GM19025 (cell line): Measurements from ENCODE around the gene GRIA4.
"Not testable (repeated sequence)": the region's sequence is repeated elsewhere in the genome, so short reads cannot be mapped to it uniquely, and the experiment has no call there.

ENCODE experiments used
- ATAC-seq: cut with Tn5 transposase; IDR thresholded peaks from one replicate; pipeline ENCODE4 v1.9.1; 2021; ENCODE audit warnings: mild to moderate bottlenecking, low read depth, moderate library complexity; ENCODE audit not compliant: unreplicated experiment

GRIA4 gene

DNA sequence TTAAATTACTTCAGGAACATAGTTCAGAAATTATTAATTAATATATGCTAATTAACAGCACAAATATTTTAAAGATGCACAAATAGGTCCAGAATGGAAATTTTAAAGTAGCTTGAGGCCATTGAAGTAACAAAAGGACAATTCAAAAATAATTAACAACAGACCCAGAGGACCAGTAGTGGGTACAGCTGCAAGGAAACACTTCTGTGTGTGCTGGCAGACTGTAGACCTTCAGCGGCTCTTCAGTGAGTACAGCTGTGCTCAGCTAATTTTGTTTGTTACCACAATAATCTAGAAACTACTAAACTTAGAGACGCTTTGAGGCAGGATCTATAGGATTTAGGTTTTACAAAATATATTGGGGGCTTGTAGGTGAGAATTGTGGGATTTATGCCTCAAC is 103.8 kb downstream of the GRIA4 start:
- no peak for ATAC-seq

GRCh38 chr11:105718641-105719040 is 108.8 kb downstream of the GRIA4 start:
- ATAC-seq = no peak

- ATAC-seq = peak; percentile 94
These were observed 109.4 kb downstream of the GRIA4 start for GRCh38 chr11:105719073-105719822.

GRCh38 chr11:105720096-105720495 is 110.2 kb downstream of the GRIA4 start:
- ATAC-seq = no peak

- ATAC-seq = no peak
These were observed 113.4 kb downstream of the GRIA4 start for GRCh38 chr11:105723269-105723668.

DNA sequence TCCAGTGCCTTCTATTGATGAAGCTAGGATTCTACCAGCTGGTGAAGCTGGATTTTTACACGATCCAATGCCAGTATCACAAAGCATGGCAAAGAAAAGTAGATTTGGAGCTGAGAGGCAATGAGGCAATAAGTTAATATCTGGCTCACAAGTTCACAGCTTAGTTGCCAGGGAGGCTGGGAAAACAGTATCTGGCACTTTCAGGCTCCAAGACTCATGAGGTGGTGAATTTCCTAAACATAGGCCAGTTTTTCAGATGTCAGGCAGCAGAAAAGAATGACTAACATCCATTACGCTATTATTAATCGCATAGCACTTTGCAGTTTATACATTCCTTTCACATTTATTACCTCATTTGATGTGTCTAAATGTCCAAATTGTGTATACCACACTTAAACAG is 122.7 kb downstream of the GRIA4 start:
- ATAC-seq = no peak

DNA sequence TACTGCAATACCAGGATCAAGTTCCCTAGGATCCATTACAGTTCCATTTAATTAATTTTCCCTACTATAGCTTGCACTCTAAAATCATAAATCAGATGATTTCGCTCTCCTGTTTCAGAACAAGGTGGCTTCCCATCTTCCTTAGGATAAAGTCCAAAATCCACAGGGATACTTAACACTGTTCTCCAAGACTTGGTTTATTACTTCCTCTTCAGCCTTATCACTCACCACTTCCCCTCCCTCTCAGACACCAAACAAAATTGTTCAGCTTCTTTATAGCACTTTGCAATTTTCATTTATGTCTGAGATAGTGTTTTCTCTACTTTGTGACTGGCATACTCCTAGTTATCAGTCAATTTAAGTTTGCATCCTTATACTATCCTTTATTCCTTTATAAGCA is 124.6 kb downstream of the GRIA4 start:
- no peak for ATAC-seq

GRCh38 chr11:105738251-105738650 is 128.4 kb downstream of the GRIA4 start:
- ATAC-seq = no peak

- ATAC-seq = no peak
These were observed 129.3 kb downstream of the GRIA4 start for GRCh38 chr11:105738986-105739795.

- peak; percentile 86 for ATAC-seq
These were observed 130.5 kb downstream of the GRIA4 start for GRCh38 chr11:105740164-105740903.

DNA sequence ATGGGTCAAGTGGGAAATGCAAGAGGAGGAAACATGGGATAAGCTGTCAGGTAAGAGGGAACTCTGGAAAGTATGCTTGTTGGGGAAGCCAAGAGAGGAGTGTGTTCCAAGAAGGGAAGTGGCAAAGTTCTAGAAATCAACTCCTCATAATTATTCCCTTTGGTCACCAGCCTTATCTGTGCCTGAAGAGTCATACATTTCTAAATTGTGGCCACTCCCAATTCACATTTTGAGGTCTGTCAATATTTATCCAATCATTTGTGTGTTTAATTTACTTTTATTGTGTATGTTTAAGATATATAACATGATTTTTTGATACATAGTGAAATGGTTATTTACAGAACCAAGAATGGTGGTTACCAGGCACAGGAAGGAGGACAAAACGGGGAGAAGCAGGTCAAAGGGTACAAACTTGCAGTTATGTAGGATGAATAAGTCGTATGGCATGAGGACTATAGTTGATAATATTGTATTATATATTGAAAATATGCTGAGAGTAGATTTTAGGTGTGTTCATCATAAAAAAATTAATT is 131.7 kb downstream of the GRIA4 start:
- ATAC-seq = no peak

DNA sequence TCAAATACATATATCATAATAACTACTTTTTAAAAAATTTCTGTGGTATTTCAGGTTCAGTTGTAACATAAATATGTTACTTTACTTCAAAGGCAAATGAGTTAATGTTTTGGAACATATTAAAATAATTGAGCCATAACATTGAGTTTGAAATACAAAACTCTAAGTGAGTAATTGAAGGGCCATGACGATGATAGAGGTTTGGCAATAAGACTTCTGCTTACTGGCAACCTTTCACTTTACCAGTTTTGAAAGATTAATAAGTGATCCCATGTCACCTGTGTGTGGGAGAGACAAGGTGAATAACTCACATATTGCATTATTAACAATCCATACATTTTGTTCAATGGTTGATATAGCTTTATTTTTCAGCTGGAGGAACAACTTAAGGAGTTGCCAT is 144.4 kb downstream of the GRIA4 start:
- ATAC-seq = no peak

- ATAC-seq = no peak
These were observed 144.8 kb downstream of the GRIA4 start for GRCh38 chr11:105754716-105755115.

GRCh38 chr11:105757107-105757506 is 147.2 kb downstream of the GRIA4 start:
- no peak for ATAC-seq

- no peak for ATAC-seq
These were observed 153.7 kb downstream of the GRIA4 start for GRCh38 chr11:105763594-105763993.

DNA sequence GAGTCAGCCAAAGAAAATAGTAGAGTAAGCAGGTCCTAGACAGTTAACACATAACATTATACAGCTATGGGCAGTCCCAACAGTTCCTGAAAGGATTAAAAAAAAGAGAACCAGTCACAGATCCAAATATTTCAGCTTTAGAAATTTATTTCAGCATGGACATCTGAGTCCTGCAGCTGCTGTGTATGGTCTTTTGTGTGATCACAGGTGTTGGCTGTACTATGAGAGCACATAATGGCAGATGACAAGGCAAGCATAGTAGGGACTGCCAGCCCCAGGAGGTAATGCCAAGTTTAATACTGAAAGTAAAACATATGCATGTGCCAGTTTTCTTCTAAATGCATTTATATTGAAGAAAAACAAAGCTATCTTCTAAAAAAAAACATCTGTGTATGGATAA is 158.1 kb downstream of the GRIA4 start:
- no peak for ATAC-seq

GRCh38 chr11:105769627-105770026 is 159.8 kb downstream of the GRIA4 start:
- ATAC-seq = no peak

- not testable (repeated sequence) for ATAC-seq
These were observed 163.6 kb downstream of the GRIA4 start for GRCh38 chr11:105773452-105773851.

DNA sequence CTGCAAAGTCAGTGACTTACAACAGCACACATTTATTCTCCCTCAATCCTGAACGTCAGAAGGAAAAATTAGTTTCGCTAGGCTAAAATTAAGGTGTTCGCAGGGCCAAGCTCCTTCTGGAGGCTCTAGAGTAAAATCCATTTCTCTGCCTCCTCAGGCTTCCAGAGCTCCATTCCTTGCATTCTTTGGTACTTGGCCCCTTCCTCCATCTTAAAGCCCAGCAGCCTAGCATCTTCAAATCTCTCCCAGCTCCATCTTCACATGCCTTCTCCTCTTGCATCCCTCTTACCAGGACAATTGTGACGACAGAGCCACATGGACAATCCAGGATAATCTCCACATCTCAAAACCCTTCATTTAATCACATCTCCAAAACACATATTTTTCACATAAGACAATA is 165.0 kb downstream of the GRIA4 start:
- no peak for ATAC-seq

DNA sequence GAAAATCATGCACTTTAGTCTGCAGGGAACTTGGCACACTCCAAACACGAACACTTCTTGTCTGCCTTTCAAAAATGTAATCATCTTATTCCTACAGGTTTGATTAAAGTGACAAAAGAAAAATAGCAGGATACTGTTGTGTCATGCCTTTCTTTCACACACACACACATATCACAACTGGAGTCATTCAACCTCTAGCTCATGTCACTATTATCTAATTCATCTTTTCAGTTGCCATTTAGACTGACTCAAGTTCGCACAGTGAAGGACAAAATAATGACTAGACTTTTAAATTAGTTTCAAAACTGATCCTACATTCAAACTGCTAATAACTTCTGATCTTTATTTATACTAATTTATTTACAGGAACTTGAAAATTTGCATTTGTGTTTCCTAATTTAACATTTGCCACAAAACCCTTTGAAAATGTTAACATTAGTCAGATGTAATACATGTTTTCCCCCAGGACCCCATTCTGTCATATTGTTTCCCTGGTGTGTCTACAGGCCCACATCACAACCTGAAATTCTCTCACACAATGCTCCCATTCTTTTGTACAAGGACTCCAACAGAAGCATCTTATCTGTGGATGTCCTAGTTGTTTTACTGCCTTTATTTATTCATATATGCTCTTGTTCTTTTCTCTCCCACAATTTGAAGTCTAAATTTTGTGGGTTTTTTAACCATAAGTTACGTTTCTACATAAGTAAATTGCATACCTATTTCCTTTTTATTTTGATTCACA is 171.1 kb downstream of the GRIA4 start:
- ATAC-seq = no peak
